BLaER1 treated with 17β-estradiol and CSF1 and Interleukin-3, amounts not matched to agents 10 nM and 100 nM (cell line): Measurements from ENCODE around the gene IKZF3.
"Not testable (repeated sequence)": the region's sequence is repeated elsewhere in the genome, so short reads cannot be mapped to it uniquely, and the experiment has no call there.

ENCODE experiments used
- H3K27ac ChIP-seq, 11 experiments: shearing (Covaris generic); formaldehyde crosslinking; 2 replicates each; pipeline ENCODE4 v1.8.1; 2022
- H3K27me3 ChIP-seq, 11 experiments: shearing (Covaris generic); formaldehyde crosslinking; 2 replicates each; pipeline ENCODE4 v1.8.1; 2022
- H3K36me3 ChIP-seq, 11 experiments: shearing (Covaris generic); formaldehyde crosslinking; 2 replicates each; pipeline ENCODE4 v1.8.1; 2022
- H3K4me1 ChIP-seq, 10 experiments: shearing (Covaris generic); formaldehyde crosslinking; 2 replicates each; pipeline ENCODE4 v1.8.1; 2022
- H3K4me2 ChIP-seq, 11 experiments: shearing (Covaris generic); formaldehyde crosslinking; 2 replicates each; pipeline ENCODE4 v1.8.1; 2022
- H3K4me3 ChIP-seq, 10 experiments: shearing (Covaris generic); formaldehyde crosslinking; 2 replicates each; pipeline ENCODE4 v1.8.1; 2022
- H3K9ac ChIP-seq, 11 experiments: shearing (Covaris generic); formaldehyde crosslinking; 2 replicates each; pipeline ENCODE4 v1.8.1; 2022
- H3K9me3 ChIP-seq, 11 experiments: shearing (Covaris generic); formaldehyde crosslinking; replicated peaks in 1 of 11; 2 replicates each; pipeline ENCODE4 v1.8.1; 2022
- H4K20me1 ChIP-seq, 11 experiments: shearing (Covaris generic); formaldehyde crosslinking; 2 replicates each; pipeline ENCODE4 v1.8.1; 2022
- Cebpa-rat ChIP-seq, 11 experiments: shearing (Covaris generic); IDR thresholded peaks; 2 replicates each; pipeline ENCODE4 v1.8.1; 2022

Gene IKZF3

GRCh38 chr17:39716879-39717536 is 147.1 kb downstream of the IKZF3 start:
- Histone ChIP-seq H3K4me3 (no peak overlapping the region), H3K4me1 (peaks cover 0 to 34% (median 23%) of the 10 kb centered on the region in 10 experiments; a peak in 14 of 20 replicates), H3K27ac (no peak overlapping the region), H3K27me3 (no peaks in the 10 kb centered on the region), H3K9ac (peak overlapping the region in 2 of 11 experiments; percentile 4 to 18; a peak in 1 of 22 replicates), H4K20me1 (no peaks in the 10 kb centered on the region; a peak in 1 of 22 replicates), H3K9me3 (no peaks in the 10 kb centered on the region), H3K36me3 (no peaks in the 10 kb centered on the region), H3K4me2 (peak overlapping the region in 7 of 11 experiments; percentile 3 to 55 (median 40); a peak in 12 of 22 replicates)
- no peak for TF ChIP-seq Cebpa-rat (IDR thresholded peaks at IDR 0.05)

- peaks cover 0 to 42% (median 31%) of the 10 kb centered on the region in 10 experiments; a peak in 15 of 20 replicates for H3K4me1 ChIP-seq
- H3K9me3 ChIP-seq: no peaks in the 10 kb centered on the region
- H3K27ac ChIP-seq: no peak overlapping the region
- H3K36me3 ChIP-seq: no peaks in the 10 kb centered on the region
- no peak overlapping the region for H3K4me3 ChIP-seq
- no peaks in the 10 kb centered on the region; a peak in 1 of 22 replicates for H4K20me1 ChIP-seq
- H3K27me3 ChIP-seq: no peaks in the 10 kb centered on the region
- TF ChIP-seq Cebpa-rat (IDR thresholded peaks at IDR 0.05): no peak
- 0 out of 22 replicates have a peak overlapping the region, but pooled peaks of 1 of the 11 experiments have one; percentile 4 for H3K9ac ChIP-seq
- peak overlapping the region in 7 of 11 experiments; percentile 3 to 55 (median 40); a peak in 10 of 22 replicates for H3K4me2 ChIP-seq
Observed at GRCh38 chr17:39716073-39716818, 147.9 kb downstream of the IKZF3 start.

GRCh38 chr17:39715375-39716072 is 148.6 kb downstream of the IKZF3 start:
- H3K27ac ChIP-seq: no peak overlapping the region
- peak overlapping the region in 1 of 11 experiments; percentile 3; a peak in 1 of 22 replicates for H3K4me2 ChIP-seq
- TF ChIP-seq Cebpa-rat (IDR thresholded peaks at IDR 0.05): no peak
- no peak overlapping the region for H3K4me3 ChIP-seq
- H3K36me3 ChIP-seq: no peaks in the 10 kb centered on the region
- no peaks in the 10 kb centered on the region; a peak in 1 of 22 replicates for H4K20me1 ChIP-seq
- no peaks in the 10 kb centered on the region for H3K9me3 ChIP-seq
- no peak overlapping the region for H3K9ac ChIP-seq
- peaks cover 0 to 49% (median 38%) of the 10 kb centered on the region in 10 experiments; a peak in 16 of 20 replicates for H3K4me1 ChIP-seq
- H3K27me3 ChIP-seq: no peaks in the 10 kb centered on the region

GRCh38 chr17:39714234-39714633 is 149.9 kb downstream of the IKZF3 start:
- H3K4me1 ChIP-seq: peaks cover 7 to 62% (median 51%) of the 10 kb centered on the region in 10 experiments
- H3K36me3 ChIP-seq: no peaks in the 10 kb centered on the region
- no peak overlapping the region for H3K4me2 ChIP-seq
- no peak overlapping the region for H3K9ac ChIP-seq
- H3K27ac ChIP-seq: no peak overlapping the region
- H3K9me3 ChIP-seq: no peaks in the 10 kb centered on the region
- no peak overlapping the region for H3K4me3 ChIP-seq
- no peak for TF ChIP-seq Cebpa-rat (IDR thresholded peaks at IDR 0.05)
- H4K20me1 ChIP-seq: no peaks in the 10 kb centered on the region
- H3K27me3 ChIP-seq: peaks cover 0 to 2% (median 0%) of the 10 kb centered on the region in 11 experiments; a peak in 1 of 22 replicates

- no peaks in the 10 kb centered on the region for H4K20me1 ChIP-seq
- H3K4me2 ChIP-seq: peak overlapping the region in 8 of 11 experiments; percentile 76 to 95 (median 88); a peak in 16 of 22 replicates
- no peak overlapping the region for H3K4me3 ChIP-seq
- peaks cover 24 to 75% (median 69%) of the 10 kb centered on the region in 10 experiments for H3K4me1 ChIP-seq
- no peaks in the 10 kb centered on the region for H3K36me3 ChIP-seq
- no peaks in the 10 kb centered on the region for H3K9me3 ChIP-seq
- TF ChIP-seq Cebpa-rat (IDR thresholded peaks at IDR 0.05): no peak
- no peak overlapping the region for H3K9ac ChIP-seq
- no peak overlapping the region for H3K27ac ChIP-seq
- peaks cover 0 to 15% (median 0%) of the 10 kb centered on the region in 11 experiments; a peak in 2 of 22 replicates for H3K27me3 ChIP-seq
Observed at GRCh38 chr17:39711851-39712250, 152.3 kb downstream of the IKZF3 start.

GRCh38 chr17:39711071-39711470 is 153.0 kb downstream of the IKZF3 start:
- not testable (repeated sequence) for H3K27ac ChIP-seq, H3K9ac ChIP-seq, H3K9me3 ChIP-seq, H4K20me1 ChIP-seq, H3K4me3 ChIP-seq, H3K36me3 ChIP-seq
- Histone ChIP-seq H3K27me3 (peaks cover 0 to 15% (median 0%) of the 10 kb centered on the region in 11 experiments; a peak in 2 of 22 replicates), H3K4me2 (peak overlapping the region in 8 of 11 experiments; percentile 76 to 95 (median 88); a peak in 15 of 22 replicates), H3K4me1 (peaks cover 26 to 75% (median 69%) of the 10 kb centered on the region in 10 experiments)
- peak in 1 of 11 experiments; percentile 45; a peak in 1 of 22 replicates for TF ChIP-seq Cebpa-rat (IDR thresholded peaks at IDR 0.05)

- H3K36me3 ChIP-seq: no peaks in the 10 kb centered on the region
- 0 out of 20 replicates have a peak overlapping the region, but pooled peaks of 1 of the 10 experiments have one; percentile 16 for H3K4me3 ChIP-seq
- H3K9ac ChIP-seq: peak overlapping the region in 4 of 11 experiments; percentile 45 to 65 (median 60); a peak in 7 of 22 replicates
- H3K4me2 ChIP-seq: peak overlapping the region; percentile 53 to 95 (median 82); a peak in 20 of 22 replicates
- no peak for TF ChIP-seq Cebpa-rat (IDR thresholded peaks at IDR 0.05)
- H3K9me3 ChIP-seq: no peaks in the 10 kb centered on the region
- peaks cover 33 to 79% (median 77%) of the 10 kb centered on the region in 10 experiments for H3K4me1 ChIP-seq
- peaks cover 0 to 15% (median 0%) of the 10 kb centered on the region in 11 experiments; a peak in 2 of 22 replicates for H3K27me3 ChIP-seq
- H3K27ac ChIP-seq: peak overlapping the region in 3 of 11 experiments; percentile 37 to 52 (median 42); a peak in 4 of 22 replicates
- H4K20me1 ChIP-seq: no peaks in the 10 kb centered on the region; a peak in 1 of 22 replicates
Observed at GRCh38 chr17:39709998-39710964, 153.8 kb downstream of the IKZF3 start.
